ENCODE results near the gene DMAC1.

The DMAC1 gene

DNA sequence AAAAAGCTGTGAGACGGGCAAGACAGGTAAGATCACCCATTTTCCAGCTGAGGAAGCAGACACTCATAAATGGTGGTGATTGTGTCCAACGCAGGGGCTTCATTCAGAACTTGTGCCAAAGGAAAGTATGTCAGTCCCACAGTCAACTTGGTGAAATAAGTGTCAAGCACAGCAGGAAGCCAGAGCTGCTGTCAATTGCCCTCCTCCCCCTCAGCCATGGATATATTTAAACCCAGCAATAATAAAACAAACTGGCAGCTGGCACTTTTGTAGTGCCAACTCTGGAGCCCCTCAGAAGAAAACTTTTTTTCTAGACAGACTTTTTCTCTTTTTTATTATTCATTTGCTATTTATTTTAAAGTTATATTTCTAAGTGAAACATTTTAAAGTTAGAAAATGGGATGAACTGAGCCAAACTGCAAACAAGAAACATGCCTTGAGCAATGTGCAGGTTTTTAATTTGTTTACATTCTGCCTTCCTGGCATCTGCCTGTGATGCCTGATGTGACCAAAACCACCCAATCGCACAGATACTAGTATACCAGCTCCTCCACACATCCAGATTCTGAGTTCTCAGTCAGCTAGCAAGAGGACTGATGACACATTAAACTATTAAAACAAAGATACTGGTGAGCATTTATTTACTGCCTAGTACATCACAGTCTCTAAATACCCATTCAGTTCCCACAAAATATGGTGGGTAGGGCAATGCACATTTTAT, 17.0 kb downstream of the DMAC1 start:
- FAIRE-seq, result no peak

DNA sequence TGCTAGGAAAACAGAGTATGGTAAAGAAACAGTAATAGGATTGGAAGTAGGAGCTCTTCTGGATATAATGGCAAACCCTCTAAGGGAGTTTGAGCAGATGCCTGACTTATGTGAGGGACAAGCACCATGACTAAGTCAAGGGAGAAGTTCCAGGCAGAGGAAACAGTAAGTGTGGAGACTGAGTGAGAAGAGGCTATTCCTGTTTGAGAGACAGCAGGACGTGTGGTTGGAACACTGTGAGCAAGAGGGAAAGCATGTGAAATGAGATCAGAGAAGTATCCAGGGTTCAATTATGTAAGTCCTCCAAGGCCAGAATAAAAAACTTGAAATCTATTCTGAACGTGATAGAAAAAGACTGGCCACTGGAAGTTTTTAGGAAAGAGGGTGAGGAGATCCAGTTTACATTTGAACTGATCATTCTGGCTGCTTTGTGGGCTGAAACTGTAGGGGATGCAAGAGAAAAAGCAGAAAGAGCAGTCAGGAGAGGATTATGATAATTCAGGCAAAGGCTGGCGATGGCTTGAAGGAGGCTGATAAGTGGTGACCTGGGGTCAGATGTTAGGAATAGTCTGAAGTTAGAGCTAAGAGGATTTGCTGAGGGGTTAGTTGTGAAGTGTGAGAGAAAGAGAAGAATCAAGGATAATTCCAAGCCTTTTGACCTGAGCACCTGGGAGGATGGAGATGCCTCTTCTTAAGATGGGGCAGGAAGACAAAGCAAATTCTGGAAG, 19.2 kb downstream of the DMAC1 start:
- no peak for FAIRE-seq

DNA sequence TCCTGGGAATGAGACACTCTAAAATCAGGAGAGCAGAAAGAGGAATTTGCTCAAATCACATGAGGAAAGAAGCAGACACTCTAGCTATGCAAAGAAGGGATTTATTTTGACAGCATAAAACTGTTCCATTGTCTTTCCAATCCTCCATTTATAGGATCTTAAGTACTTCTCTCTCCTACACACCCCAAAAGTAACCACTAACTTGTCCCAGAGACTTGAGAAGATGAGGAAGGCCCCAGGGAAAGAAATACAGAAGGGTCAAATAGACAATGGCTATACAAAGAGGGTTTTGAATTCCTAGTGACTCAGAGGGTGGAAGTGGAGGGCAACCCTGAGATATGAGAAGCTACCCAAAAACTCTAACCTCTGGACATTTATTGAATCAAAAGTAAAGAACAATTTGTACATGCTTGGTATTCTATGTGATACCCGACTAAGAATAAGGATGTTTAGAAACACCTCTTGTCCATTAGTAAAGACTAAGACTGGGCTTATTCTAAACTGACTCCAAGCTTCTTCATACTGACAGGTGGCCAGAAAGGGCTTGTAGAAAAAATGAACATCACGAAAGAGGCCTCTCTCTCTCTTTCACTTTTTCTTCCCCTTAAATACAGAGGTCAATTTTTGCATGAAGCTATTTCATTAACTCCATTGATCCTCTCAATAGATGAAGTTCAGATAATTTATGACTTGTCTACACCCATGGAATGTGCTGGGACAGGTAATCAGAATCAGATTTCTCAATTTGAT, 20.6 kb downstream of the DMAC1 start:
- no peak for FAIRE-seq

GRCh38 chr9:7777771-7778170, 21.8 kb downstream of the DMAC1 start:
- no peak for FAIRE-seq

DNA sequence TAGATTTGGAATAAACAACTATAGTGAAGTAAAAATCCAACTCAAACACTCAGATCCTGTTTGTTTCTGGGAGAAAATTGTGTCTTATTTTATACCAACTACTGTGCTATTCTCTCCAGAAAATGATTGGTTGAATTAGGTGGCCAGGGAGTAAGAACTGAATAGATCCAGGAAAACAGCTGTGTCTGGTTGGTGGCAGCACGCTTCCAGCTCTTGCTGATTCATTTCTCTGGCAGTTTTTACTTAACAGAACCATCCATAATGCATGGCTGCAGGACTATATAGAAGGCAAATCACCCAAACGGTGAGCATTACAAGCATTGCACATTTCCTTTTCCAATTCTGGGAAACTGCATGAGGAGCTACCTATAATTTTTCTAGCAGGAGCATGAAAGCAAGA, 29.5 kb downstream of the DMAC1 start:
- no peak for FAIRE-seq

- FAIRE-seq, result no peak
These were observed 37.0 kb downstream of the DMAC1 start for GRCh38 chr9:7762600-7762999.

- no peak for FAIRE-seq
These were observed 39.6 kb downstream of the DMAC1 start for GRCh38 chr9:7760014-7760415.

GRCh38 chr9:7756088-7756487, 43.5 kb downstream of the DMAC1 start:
- no peak for FAIRE-seq

- FAIRE-seq, result no peak
These were observed 47.1 kb downstream of the DMAC1 start for GRCh38 chr9:7752481-7752880.

Measured in TTC549 (cell line).